HepG2 (cell line): ENCODE results near the gene CFAP46.

Experiments
- CEBPB ChIP-seq: IDR thresholded peaks from 2 replicates; pipeline ENCODE4 v1.6.1; 2011; ENCODE audit warnings: low read depth, low read length, improper control_type of control experiment, borderline replicate concordance
- CTCF ChIP-seq: sonication (generic); formaldehyde crosslinking; IDR thresholded peaks from 2 replicates; pipeline ENCODE4 v1.5.0; 2020; ENCODE audit warnings: mild to moderate bottlenecking, missing genetic modification reagents, moderate library complexity
- HCFC1 ChIP-seq: fragments of 150-350 bp; IDR thresholded peaks from 2 replicates; pipeline ENCODE4 v1.6.1; 2014; ENCODE audit warnings: low read depth, low read length
- POLR2AphosphoS5 ChIP-seq: IDR thresholded peaks from 2 replicates; pipeline ENCODE4 v1.6.1; 2012; ENCODE audit warnings: low read depth, low read length
- RELA ChIP-seq: sonication (generic); formaldehyde crosslinking; IDR thresholded peaks from 2 replicates; pipeline ENCODE4 v1.4.0; 2020; ENCODE audit warnings: missing genetic modification reagents
- ZFP90 ChIP-seq: sonication (generic); formaldehyde crosslinking; IDR thresholded peaks from 2 replicates; pipeline ENCODE4 v1.8.0; 2022; ENCODE audit warnings: missing genetic modification reagents, mild to moderate bottlenecking, inconsistent platforms, borderline replicate concordance
- ZNF225 ChIP-seq: sonication (generic); formaldehyde crosslinking; IDR thresholded peaks from 2 replicates; pipeline ENCODE4 v1.4.0; 2020; ENCODE audit warnings: mild to moderate bottlenecking, missing genetic modification reagents
- ZNF501 ChIP-seq: sonication (generic); formaldehyde crosslinking; IDR thresholded peaks from 2 replicates; pipeline ENCODE4 v1.5.1; 2020; ENCODE audit warnings: mild to moderate bottlenecking, moderate library complexity, missing genetic modification reagents
- ZNF704 ChIP-seq: sonication (generic); formaldehyde crosslinking; IDR thresholded peaks from 2 replicates; pipeline ENCODE4 v1.8.1; 2023; ENCODE audit warnings: mild to moderate bottlenecking, inconsistent platforms, moderate library complexity, missing genetic modification reagents, borderline replicate concordance
- TF ChIP-seq, protein P1 (sequence below): sonication (generic); formaldehyde crosslinking; IDR thresholded peaks from one replicate; pipeline ENCODE4 v1.5.1; 2020; ENCODE audit warnings: mild to moderate bottlenecking, missing genetic modification reagents; ENCODE audit errors: not compliant biosample characterization

DNA sequence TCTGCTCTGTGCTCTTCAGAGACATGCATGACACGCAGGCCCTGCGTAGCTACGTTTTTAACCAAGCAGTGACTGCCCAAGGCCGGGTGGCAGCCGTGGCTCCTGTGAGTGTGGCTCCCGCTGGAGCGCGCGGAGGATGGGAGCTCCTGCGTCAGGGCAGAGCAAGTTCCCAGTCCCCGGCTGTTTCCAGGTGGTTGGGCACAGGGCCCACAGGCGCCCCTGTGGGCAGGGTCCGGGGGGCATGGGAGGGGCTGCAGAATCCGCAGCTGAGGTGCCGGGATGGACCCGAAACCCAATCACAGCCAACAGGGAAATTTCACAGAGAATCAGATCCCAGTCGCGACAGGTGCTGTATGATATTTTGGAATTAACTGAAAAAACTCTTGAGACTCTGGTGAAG lies 166.2 kb downstream of the CFAP46 start:
- TF ChIP-seq ZNF501 (CRISPR knock-in tag) (no peak), HCFC1 (no peak), CEBPB (no peak), ZNF704 (CRISPR knock-in tag) (no peak), CTCF (CRISPR knock-in tag) (no peak), POLR2AphosphoS5 (no peak), RELA (CRISPR knock-in tag) (no peak), ZFP90 (CRISPR knock-in tag) (no peak), ZNF225 (CRISPR knock-in tag) (no peak)
- TF ChIP-seq, protein P1, sequence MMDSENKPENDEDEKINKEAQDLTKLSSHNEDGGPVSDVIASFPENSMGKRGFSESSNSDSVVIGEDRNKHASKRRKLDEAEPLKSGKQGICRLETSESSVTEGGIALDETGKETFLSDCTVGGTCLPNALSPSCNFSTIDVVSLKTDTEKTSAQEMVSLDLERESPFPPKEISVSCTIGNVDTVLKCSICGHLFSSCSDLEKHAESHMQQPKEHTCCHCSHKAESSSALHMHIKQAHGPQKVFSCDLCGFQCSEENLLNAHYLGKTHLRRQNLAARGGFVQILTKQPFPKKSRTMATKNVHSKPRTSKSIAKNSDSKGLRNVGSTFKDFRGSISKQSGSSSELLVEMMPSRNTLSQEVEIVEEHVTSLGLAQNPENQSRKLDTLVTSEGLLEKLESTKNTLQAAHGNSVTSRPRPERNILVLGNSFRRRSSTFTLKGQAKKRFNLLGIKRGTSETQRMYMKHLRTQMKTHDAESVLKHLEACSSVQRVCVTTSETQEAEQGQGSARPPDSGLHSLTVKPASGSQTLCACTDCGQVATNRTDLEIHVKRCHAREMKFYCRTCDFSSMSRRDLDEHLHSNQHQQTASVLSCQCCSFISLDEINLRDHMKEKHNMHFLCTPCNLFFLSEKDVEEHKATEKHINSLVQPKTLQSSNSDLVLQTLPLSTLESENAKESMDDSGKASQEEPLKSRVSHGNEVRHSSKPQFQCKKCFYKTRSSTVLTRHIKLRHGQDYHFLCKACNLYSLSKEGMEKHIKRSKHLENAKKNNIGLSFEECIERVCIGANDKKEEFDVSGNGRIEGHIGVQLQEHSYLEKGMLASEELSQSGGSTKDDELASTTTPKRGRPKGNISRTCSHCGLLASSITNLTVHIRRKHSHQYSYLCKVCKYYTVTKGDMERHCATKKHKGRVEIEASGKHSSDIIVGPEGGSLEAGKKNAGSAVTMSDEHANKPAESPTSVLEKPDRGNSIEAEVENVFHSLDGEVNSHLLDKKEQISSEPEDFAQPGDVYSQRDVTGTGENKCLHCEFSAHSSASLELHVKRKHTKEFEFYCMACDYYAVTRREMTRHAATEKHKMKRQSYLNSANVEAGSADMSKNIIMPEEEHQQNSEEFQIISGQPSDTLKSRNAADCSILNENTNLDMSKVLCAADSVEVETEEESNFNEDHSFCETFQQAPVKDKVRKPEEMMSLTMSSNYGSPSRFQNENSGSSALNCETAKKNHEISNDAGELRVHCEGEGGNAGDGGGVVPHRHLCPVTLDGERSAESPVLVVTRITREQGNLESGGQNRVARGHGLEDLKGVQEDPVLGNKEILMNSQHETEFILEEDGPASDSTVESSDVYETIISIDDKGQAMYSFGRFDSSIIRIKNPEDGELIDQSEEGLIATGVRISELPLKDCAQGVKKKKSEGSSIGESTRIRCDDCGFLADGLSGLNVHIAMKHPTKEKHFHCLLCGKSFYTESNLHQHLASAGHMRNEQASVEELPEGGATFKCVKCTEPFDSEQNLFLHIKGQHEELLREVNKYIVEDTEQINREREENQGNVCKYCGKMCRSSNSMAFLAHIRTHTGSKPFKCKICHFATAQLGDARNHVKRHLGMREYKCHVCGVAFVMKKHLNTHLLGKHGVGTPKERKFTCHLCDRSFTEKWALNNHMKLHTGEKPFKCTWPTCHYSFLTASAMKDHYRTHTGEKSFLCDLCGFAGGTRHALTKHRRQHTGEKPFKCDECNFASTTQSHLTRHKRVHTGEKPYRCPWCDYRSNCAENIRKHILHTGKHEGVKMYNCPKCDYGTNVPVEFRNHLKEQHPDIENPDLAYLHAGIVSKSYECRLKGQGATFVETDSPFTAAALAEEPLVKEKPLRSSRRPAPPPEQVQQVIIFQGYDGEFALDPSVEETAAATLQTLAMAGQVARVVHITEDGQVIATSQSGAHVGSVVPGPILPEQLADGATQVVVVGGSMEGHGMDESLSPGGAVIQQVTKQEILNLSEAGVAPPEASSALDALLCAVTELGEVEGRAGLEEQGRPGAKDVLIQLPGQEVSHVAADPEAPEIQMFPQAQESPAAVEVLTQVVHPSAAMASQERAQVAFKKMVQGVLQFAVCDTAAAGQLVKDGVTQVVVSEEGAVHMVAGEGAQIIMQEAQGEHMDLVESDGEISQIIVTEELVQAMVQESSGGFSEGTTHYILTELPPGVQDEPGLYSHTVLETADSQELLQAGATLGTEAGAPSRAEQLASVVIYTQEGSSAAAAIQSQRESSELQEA (CRISPR knock-in tag), result no peak
